Measurements from ENCODE around the gene AGBL3.

GRCh38 chr7:135179321-135179925, 193.1 kb downstream of the AGBL3 start:
- TF ChIP-seq CTCF (IDR thresholded peaks at IDR 0.05; ENCODE audit: insufficient read depth, low read depth, low read length) (no peak), EZH2 (IDR thresholded peaks at IDR 0.05; ENCODE audit: insufficient read depth, low read length) (no peak)

Measured in astrocyte (in vitro differentiated cells and primary cell).